ENCODE data around the gene PTPN6. TPM values are rescaled to one million over a fixed set of nuclear protein-coding genes. Genes with fewer than 3 reads are reported as not detected.

The PTPN6 gene
- total and polyA plus RNA-seq, 2 of the 13 experiments (the other 11 are each of a cell fraction or from before 2014, with no cell fraction given) = 10.5 to 10.6 TPM

DNA sequence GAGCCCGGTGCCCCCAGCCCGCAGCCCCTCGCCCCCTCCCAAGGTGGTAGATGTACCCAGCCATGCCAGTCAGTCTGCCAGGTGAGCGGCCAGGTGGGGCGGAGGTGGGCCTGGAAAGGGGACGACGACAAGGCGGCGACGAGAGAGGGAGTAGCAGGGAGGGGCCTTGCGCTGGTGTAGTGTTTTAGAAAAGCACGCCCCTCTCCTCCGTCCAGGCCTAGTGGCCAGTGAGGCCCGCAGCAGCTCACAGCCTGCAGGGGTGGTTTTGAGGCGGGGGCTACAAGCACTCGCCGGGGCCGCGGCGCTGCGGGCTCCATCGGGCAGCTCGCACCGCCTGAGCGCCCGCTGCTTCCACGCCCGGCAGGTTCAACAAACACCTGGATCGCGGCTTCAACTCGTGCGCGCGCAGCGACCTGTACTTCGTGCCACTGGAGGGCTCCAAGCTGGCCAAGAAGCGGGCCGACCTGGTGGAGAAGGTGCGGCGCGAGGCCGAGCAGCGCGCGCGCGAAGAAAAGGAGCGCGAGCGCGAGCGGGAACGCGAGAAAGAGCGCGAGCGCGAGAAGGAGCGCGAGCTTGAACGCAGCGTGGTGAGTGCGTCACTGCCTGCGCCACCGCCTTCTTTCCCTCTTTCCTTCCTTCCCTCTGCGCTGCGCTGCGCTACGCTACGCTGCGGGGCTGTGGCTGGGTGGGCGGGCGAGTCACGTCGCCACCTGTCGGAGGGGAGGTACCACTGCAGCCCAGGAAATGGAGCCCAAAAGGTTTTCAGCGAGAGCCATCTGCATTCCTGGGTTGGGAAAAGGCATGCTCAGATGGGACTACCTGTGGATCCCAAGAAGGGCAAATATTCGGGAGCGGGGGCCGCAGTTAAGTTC is 13.4 kb upstream of the PTPN6 start (continued):
- 0 out of 2 replicates have a peak, but pooled peaks have one; percentile 30 for TF ChIP-seq ZNF761 (CRISPR knock-in tag; conservative IDR thresholded peaks at IDR 0.05)
- TF ChIP-seq HOMEZ (CRISPR knock-in tag; IDR thresholded peaks at IDR 0.05; ENCODE audit: low read depth) = peak; percentile 61; the same call in 1 of the 2 replicates
- TF ChIP-seq ZNF251 (CRISPR knock-in tag; IDR thresholded peaks at IDR 0.05) = no peak
- peak; percentile 93 for TF ChIP-seq TARDBP (CRISPR knock-in tag; IDR thresholded peaks at IDR 0.05)
- peak; percentile 36; the same call in 1 of the 2 replicates for TF ChIP-seq ZBTB7A (CRISPR knock-in tag; IDR thresholded peaks at IDR 0.05)
- no peak for TF ChIP-seq ZNF496 (CRISPR knock-in tag; IDR thresholded peaks at IDR 0.05; ENCODE audit: insufficient replicate concordance)
- TF ChIP-seq, protein P1, sequence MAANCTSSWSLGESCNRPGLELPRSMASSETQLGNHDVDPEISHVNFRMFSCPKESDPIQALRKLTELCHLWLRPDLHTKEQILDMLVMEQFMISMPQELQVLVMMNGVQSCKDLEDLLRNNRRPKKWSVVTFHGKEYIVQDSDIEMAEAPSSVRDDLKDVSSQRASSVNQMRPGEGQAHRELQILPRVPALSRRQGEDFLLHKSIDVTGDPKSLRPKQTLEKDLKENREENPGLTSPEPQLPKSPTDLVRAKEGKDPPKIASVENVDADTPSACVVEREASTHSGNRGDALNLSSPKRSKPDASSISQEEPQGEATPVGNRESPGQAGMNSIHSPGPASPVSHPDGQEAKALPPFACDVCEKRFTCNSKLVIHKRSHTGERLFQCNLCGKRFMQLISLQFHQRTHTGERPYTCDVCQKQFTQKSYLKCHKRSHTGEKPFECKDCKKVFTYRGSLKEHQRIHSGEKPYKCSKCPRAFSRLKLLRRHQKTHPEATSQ (CRISPR knock-in tag; IDR thresholded peaks at IDR 0.05; ENCODE audit: borderline replicate concordance) = 0 out of 2 replicates have a peak, but pooled peaks have one; percentile 76
- TF ChIP-seq ZFP36L2 (CRISPR knock-in tag; IDR thresholded peaks at IDR 0.05) = no peak
- TF ChIP-seq PRDM10 (CRISPR knock-in tag; IDR thresholded peaks at IDR 0.05; ENCODE audit: low read depth) = 0 out of 2 replicates have a peak, but pooled peaks have one; percentile 51
- no peak for TF ChIP-seq HOXD1 (CRISPR knock-in tag; IDR thresholded peaks at IDR 0.05)
- peak; percentile 91 for TF ChIP-seq KDM3A (CRISPR knock-in tag; IDR thresholded peaks at IDR 0.05; ENCODE audit: low read depth)
- TF ChIP-seq E2F2 (CRISPR knock-in tag; IDR thresholded peaks at IDR 0.05; ENCODE audit: borderline replicate concordance) = peak; percentile 32; the same call in 1 of the 2 replicates
- TF ChIP-seq ZFP62 (CRISPR knock-in tag; IDR thresholded peaks at IDR 0.05) = no peak
